GM21786 (cell line): ENCODE results near the gene PLEKHA6.

Experiments
- ATAC-seq: cut with Tn5 transposase; IDR thresholded peaks from one replicate; pipeline ENCODE4 v1.9.1; 2021; ENCODE audit not compliant: unreplicated experiment

Gene PLEKHA6

GRCh38 chr1:204357551-204358490 lies 1.9 kb downstream of the PLEKHA6 start:
- ATAC-seq = no peak

GRCh38 chr1:204356997-204357396 lies 2.7 kb downstream of the PLEKHA6 start:
- ATAC-seq = no peak

- ATAC-seq = no peak
Observed at GRCh38 chr1:204355913-204356312, 3.8 kb downstream of the PLEKHA6 start.

- ATAC-seq = no peak
Observed at GRCh38 chr1:204354579-204354978, 5.2 kb downstream of the PLEKHA6 start.

- ATAC-seq = no peak
Observed at GRCh38 chr1:204353213-204353910, 6.4 kb downstream of the PLEKHA6 start.

- no peak for ATAC-seq
Observed at GRCh38 chr1:204350857-204351573, 8.7 kb downstream of the PLEKHA6 start.

GRCh38 chr1:204350312-204350711 lies 9.4 kb downstream of the PLEKHA6 start:
- no peak for ATAC-seq

GRCh38 chr1:204349602-204350001 lies 10.1 kb downstream of the PLEKHA6 start:
- no peak for ATAC-seq

- ATAC-seq = no peak
Observed at GRCh38 chr1:204348722-204349121, 11.0 kb downstream of the PLEKHA6 start.

- no peak for ATAC-seq
Observed at GRCh38 chr1:204348242-204348641, 11.5 kb downstream of the PLEKHA6 start.

GRCh38 chr1:204345941-204346645 lies 13.6 kb downstream of the PLEKHA6 start:
- ATAC-seq = no peak

- ATAC-seq = no peak
Observed at GRCh38 chr1:204345438-204345841, 14.3 kb downstream of the PLEKHA6 start.

GRCh38 chr1:204344665-204345355 lies 14.9 kb downstream of the PLEKHA6 start:
- no peak for ATAC-seq

GRCh38 chr1:204343802-204344201 lies 15.9 kb downstream of the PLEKHA6 start:
- no peak for ATAC-seq

- ATAC-seq = no peak
Observed at GRCh38 chr1:204343247-204343646, 16.5 kb downstream of the PLEKHA6 start.

- no peak for ATAC-seq
Observed at GRCh38 chr1:204342310-204342709, 17.4 kb downstream of the PLEKHA6 start.

- ATAC-seq = no peak
Observed at GRCh38 chr1:204341380-204341779, 18.3 kb downstream of the PLEKHA6 start.

GRCh38 chr1:204340081-204340889 lies 19.4 kb downstream of the PLEKHA6 start:
- ATAC-seq = no peak

- ATAC-seq = no peak
Observed at GRCh38 chr1:204339541-204339940, 20.2 kb downstream of the PLEKHA6 start.
